Measurements from ENCODE around the gene PTPN14.
"Not testable (repeated sequence)": the region's sequence is repeated elsewhere in the genome, so short reads cannot be mapped to it uniquely, and the experiment has no call there.

Gene PTPN14

GRCh38 chr1:214551436-214552173 is at the start of gene PTPN14:
TSS of gene PTPN14 (minus strand) at chr1:214551602. CDS start at chr1:214464803, 86,799 bp downstream.
- H3K4me1 Mint-ChIP-seq: peaks cover 50% of the 10 kb centered on the region
- peaks cover 9% of the 10 kb centered on the region for H3K27me3 Mint-ChIP-seq (ENCODE audit: low read depth)
- H3K36me3 Mint-ChIP-seq (ENCODE audit: low read depth): no peaks in the 10 kb centered on the region
- H3K4me3 Mint-ChIP-seq: peak within 1 kb of the TSS; percentile 90 to 94 (median 91)
- H3K9me3 Mint-ChIP-seq: no peaks in the 10 kb centered on the region
- TF ChIP-seq CTCF (IDR thresholded peaks at IDR 0.05; ENCODE audit: unreplicated experiment in 3 of 3): peak; percentile 41 to 50 (median 46)
- peak within 1 kb of the TSS; percentile 97 to 99 (median 97) for H3K27ac Mint-ChIP-seq

GRCh38 chr1:214593158-214593557 is 41.8 kb upstream of the PTPN14 start:
- Mint-ChIP-seq H3K27ac (no peak overlapping the region), H3K27me3 (ENCODE audit: low read depth) (peaks cover 4% of the 10 kb centered on the region), H3K9me3 (no peaks in the 10 kb centered on the region), H3K36me3 (ENCODE audit: low read depth) (no peaks in the 10 kb centered on the region), H3K4me3 (no peak overlapping the region), H3K4me1 (no peaks in the 10 kb centered on the region)
- TF ChIP-seq CTCF (IDR thresholded peaks at IDR 0.05; ENCODE audit: unreplicated experiment in 3 of 3): no peak

- not testable (repeated sequence) for H3K27ac Mint-ChIP-seq, H3K9me3 Mint-ChIP-seq
These were observed 40.5 kb upstream of the PTPN14 start for GRCh38 chr1:214591918-214592317.

DNA sequence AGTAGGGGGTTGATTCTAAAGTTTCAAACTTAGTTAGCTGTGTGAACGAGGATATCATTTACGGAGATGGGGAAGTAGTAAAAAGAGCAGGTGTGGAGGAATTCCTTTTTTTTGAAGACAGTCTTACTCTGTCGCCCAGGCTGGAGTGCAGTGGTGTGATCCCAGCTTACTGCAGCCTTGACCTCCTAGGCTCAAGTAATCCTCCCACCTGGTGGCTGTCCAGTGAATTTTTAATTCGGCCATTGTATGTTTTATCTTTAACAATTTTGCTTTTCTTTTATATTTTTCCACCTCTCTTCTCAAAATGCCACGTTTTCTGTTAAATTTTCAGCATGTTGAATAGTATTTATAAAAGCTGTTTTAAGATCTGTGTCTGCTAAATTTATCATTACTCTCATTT is 39.3 kb upstream of the PTPN14 start:
- H3K4me3 Mint-ChIP-seq: no peak overlapping the region
- no peak for TF ChIP-seq CTCF (IDR thresholded peaks at IDR 0.05; ENCODE audit: unreplicated experiment in 3 of 3)
- no peaks in the 10 kb centered on the region for H3K9me3 Mint-ChIP-seq
- no peaks in the 10 kb centered on the region for H3K4me1 Mint-ChIP-seq
- H3K27ac Mint-ChIP-seq: no peak overlapping the region
- H3K36me3 Mint-ChIP-seq (ENCODE audit: low read depth): no peaks in the 10 kb centered on the region
- H3K27me3 Mint-ChIP-seq (ENCODE audit: low read depth): peaks cover 4% of the 10 kb centered on the region

More at GRCh38 chr1:214591918-214592317, 40.5 kb upstream of the PTPN14 start:
- H3K27me3 Mint-ChIP-seq (ENCODE audit: low read depth); H3K4me1 Mint-ChIP-seq; H3K4me3 Mint-ChIP-seq; H3K36me3 Mint-ChIP-seq (ENCODE audit: low read depth): not testable (repeated sequence)

DNA sequence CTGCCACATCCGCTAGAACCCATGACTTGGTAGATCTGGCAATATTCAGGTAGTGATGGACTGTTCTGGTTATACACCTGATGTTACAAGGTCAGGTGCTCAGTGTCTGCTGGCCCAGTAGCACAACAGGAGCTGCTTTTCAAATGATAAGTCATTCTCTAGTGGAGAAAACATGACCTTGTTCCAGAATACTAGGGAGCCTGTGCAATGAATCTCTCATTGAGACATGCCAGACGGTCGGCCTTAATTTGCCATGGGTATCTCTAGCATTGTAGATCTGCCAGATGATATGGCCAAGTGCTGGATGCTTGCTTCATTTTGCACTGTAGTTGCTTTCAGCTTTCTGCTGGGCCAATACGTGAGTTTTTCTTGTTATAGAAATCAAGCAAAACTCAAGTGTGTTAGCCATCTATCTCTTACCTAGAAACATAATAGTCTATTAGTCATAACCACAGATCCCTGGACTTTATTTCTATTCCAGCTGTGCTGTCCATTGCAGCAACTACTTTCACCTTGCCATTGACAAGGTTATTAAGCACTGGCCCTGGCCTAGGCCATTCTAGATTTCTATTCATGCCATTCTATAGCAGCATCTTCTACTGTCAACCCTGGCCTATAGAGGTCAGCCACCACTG is 37.7 kb upstream of the PTPN14 start:
- no peaks in the 10 kb centered on the region for H3K9me3 Mint-ChIP-seq
- no peak for TF ChIP-seq CTCF (IDR thresholded peaks at IDR 0.05; ENCODE audit: unreplicated experiment in 3 of 3)
- no peaks in the 10 kb centered on the region for H3K4me1 Mint-ChIP-seq

DNA sequence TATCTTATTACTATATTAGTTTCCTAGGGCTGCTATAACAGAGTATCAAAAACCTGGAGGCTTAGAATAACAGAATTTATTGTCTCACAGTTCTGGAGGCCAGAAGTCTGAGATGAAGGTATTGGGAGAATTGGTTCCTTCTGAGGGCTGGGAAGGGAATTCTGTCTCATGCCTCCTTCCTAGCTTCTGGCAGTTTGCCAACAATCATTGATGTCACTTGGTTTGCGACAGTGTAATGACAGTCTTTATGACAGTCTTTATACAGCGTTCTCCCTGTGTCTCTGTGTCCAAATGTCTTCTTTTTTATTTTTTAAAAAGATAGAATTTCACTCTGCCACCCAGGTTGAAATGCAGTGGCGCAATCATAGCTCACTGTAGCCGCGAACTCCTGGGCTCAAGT is 35.8 kb upstream of the PTPN14 start:
- no peak for TF ChIP-seq CTCF (IDR thresholded peaks at IDR 0.05; ENCODE audit: unreplicated experiment in 3 of 3)
- H3K27ac Mint-ChIP-seq: no peak overlapping the region
- H3K4me3 Mint-ChIP-seq: no peak overlapping the region
- H3K4me1 Mint-ChIP-seq: no peaks in the 10 kb centered on the region
- peaks cover 4% of the 10 kb centered on the region for H3K27me3 Mint-ChIP-seq (ENCODE audit: low read depth)
- no peaks in the 10 kb centered on the region for H3K9me3 Mint-ChIP-seq
- no peaks in the 10 kb centered on the region for H3K36me3 Mint-ChIP-seq (ENCODE audit: low read depth)

More for the DNA sequence above, 37.7 kb upstream of the PTPN14 start:
- peaks cover 4% of the 10 kb centered on the region for H3K27me3 Mint-ChIP-seq (ENCODE audit: low read depth)
- H3K4me3 Mint-ChIP-seq: no peak overlapping the region
- H3K27ac Mint-ChIP-seq: no peak overlapping the region
- H3K36me3 Mint-ChIP-seq (ENCODE audit: low read depth): no peaks in the 10 kb centered on the region

Data from nephron (organoid).